Lung (tissue), 16 donors: ENCODE measurements around the gene TMEM14A. TPM values are rescaled to one million over a fixed set of nuclear protein-coding genes. Genes with fewer than 3 reads are reported as not detected.

Experiments
- ATAC-seq: fragments of 200-7000 bp; cut with Tn5 transposase; one replicate; pipeline ENCODE4 v1.9.1; 2020; ENCODE audit warnings: moderate number of reproducible peaks; ENCODE audit not compliant: insufficient read depth, low FRiP score
- DNase-seq, 3 donors: peaks; one replicate each; pipeline ENCODE4 v3.0.0-alpha.2; 2013 to 2017
- H3K27ac ChIP-seq, 2 donors: one replicate each; pipeline ENCODE4 v1.5.1; 2013; ENCODE audit warnings: mild to moderate bottlenecking in 2 of 2, moderate library complexity in 2 of 2, control low read depth in 1 of 2, inconsistent platforms in 1 of 2, low read depth in 1 of 2, low read length in 1 of 2
- H3K27me3 ChIP-seq, 3 donors: one replicate each; pipeline ENCODE4 v1.5.1; 2013; ENCODE audit warnings: low read length in 2 of 3; ENCODE audit not compliant: control insufficient read depth in 3 of 3, insufficient read depth in 3 of 3
- H3K36me3 ChIP-seq, 4 donors: one replicate each; pipeline ENCODE4 v1.5.1; 2013; ENCODE audit warnings: low read length in 4 of 4, mild to moderate bottlenecking in 1 of 4, moderate library complexity in 1 of 4; ENCODE audit not compliant: control insufficient read depth in 4 of 4, insufficient read depth in 4 of 4
- H3K4me1 ChIP-seq, 5 donors: one replicate each; pipeline ENCODE4 v1.5.1; 2013; ENCODE audit warnings: low read length in 5 of 5, mild to moderate bottlenecking in 2 of 5, moderate library complexity in 1 of 5; ENCODE audit not compliant: control insufficient read depth in 5 of 5, insufficient read depth in 5 of 5
- H3K4me3 ChIP-seq: one replicate; pipeline ENCODE4 v1.5.1; 2013; ENCODE audit warnings: mild to moderate bottlenecking, control low read depth, moderate library complexity
- H3K9ac ChIP-seq, 2 donors: one replicate each; pipeline ENCODE4 v1.5.1; 2013; ENCODE audit warnings: low read length in 2 of 2, control low read depth in 1 of 2; ENCODE audit not compliant: insufficient read depth in 1 of 2
- H3K9me3 ChIP-seq, 4 donors: one replicate each; pipeline ENCODE4 v1.5.1; 2013; ENCODE audit warnings: low read length in 3 of 4, mild to moderate bottlenecking in 1 of 4, moderate library complexity in 1 of 4; ENCODE audit not compliant: control insufficient read depth in 4 of 4, insufficient read depth in 3 of 4
- WGBS, 2 donors: extraction: QIAGEN DNeasy Blood & Tissue Kit; methylation state at CpG; one replicate each; pipeline ENCODE4 v1.1.7; 2013; 5-methylcytosine and 5-hydroxymethylcytosine counted together
- long read RNA-seq, 5 donors: transcript quantifications; one replicate each; lab custom pipeline, GENCODE V29; 2026
- polyA plus RNA-seq, 2 donors: library from polyadenylated mRNA; stranded (reverse); fragments of 200-250 nt; gene quantifications; one replicate each; pipeline ENCODE4 v1.2.1, GENCODE V29; 2013
- total RNA-seq, 2 donors: library from RNA; depleted of rRNA in 1 of 2; stranded (reverse); fragments of >200 nt in 1 of 2; gene quantifications; one replicate each; pipeline ENCODE4 v1.2.1, GENCODE V29; 2014 to 2021
- TF ChIP-seq, protein P1 (sequence below): IDR thresholded peaks from 2 replicates; pipeline ENCODE4 v1.5.1; 2012; ENCODE audit warnings: mild to moderate bottlenecking; ENCODE audit errors: control extremely low read depth, extremely low read depth
- donor health status: control.
- donor health status: control.
- donor health status: Bipolar disorder and iron deficiency.
- donor health status: healthy.
- donor health status: DM: yes; HTN: yes; CAD: no.

Gene TMEM14A, protein sequence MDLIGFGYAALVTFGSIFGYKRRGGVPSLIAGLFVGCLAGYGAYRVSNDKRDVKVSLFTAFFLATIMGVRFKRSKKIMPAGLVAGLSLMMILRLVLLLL
- total RNA-seq (10 to 100 TPM; 18.4 to 18.5 TPM), polyA plus RNA-seq (10 to 100 TPM; 14.0 to 16.7 TPM)
- long read RNA-seq, donor 1, transcript TMEM14A-201 (5 exons, 992 nt) = major isoform, 34 of 34 reads
- long read RNA-seq, donor 1, partial matches to known transcripts = 0 of 34 reads
- long read RNA-seq, donor 1, other reads (novel, unspliced or antisense) = 0 of 34 reads
- long read RNA-seq, donor 2, transcript TMEM14A-201 (5 exons, 992 nt) = major isoform, 12 of 12 reads
- long read RNA-seq, donor 2, partial matches to known transcripts = 0 of 12 reads
- long read RNA-seq, donor 2, other reads (novel, unspliced or antisense) = 0 of 12 reads
- long read RNA-seq, donor 3, transcript TMEM14A-201 (5 exons, 992 nt) = major isoform, 18 of 23 reads
- long read RNA-seq, donor 3, partial matches to known transcripts = 5 of 23 reads
- long read RNA-seq, donor 3, other reads (novel, unspliced or antisense) = 0 of 23 reads
- long read RNA-seq, donor 4, transcript TMEM14A-201 (5 exons, 992 nt) = major isoform, 16 of 16 reads
- long read RNA-seq, donor 4, partial matches to known transcripts = 0 of 16 reads
- long read RNA-seq, donor 4, other reads (novel, unspliced or antisense) = 0 of 16 reads
- long read RNA-seq, donor 5, transcript TMEM14A-201 (5 exons, 992 nt) = major isoform, 46 of 70 reads
- long read RNA-seq, donor 5, partial matches to known transcripts = 24 of 70 reads
- long read RNA-seq, donor 5, other reads (novel, unspliced or antisense) = 0 of 70 reads

DNA sequence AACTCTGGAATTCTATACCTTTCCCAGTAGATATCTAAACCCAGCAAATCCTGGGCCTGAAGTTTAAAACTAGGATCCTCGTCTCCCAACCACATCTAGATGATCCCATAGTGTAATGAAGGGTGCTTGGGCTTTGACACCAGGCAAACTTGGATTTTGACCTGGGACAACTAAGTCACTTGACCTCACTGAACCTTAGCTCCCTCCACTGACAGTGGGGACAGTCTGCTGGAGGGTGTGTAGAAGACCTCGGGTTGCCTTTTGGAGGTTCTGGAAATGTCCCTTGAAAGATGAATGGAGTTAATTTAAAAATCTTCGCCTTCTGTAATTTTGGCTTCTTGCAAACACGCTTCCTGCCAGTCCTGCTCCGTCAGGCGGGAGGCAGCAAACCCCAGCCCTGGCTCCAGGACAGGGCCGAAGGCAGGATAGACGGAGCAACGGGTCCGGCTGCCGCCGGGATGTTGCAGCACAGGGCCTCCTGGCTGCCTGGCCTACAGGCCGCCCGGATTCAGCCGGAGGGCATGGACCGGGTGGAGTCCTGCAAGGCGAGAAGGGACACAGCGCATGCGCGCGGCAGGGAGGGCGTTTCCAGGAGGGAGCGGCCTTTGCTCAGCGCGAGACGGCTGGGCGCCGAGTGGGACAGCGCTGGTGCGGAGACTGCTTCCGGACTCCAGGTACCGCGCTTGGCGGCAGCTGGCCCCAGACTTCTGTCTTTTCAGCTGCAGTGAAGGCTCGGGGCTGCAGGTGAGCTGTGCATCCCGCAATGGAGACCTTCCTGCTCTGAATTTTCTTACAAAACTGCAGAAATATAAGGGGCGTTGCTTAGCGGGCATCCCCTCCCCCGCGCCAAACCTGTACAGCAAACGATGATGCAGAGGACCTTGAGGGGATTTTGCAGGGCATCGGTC, at the start of gene TMEM14A:
Gene TMEM14A (plus strand): TSS at position 612 of the 908 bp plus-strand sequence. CDS start 5,990 bp downstream, outside the sequence.
- WGBS, 2 donors = 3 to 4% methylated on average over 41 to 42 of the region's 42 CpGs
- DNase-seq = peak; percentile 93 to 95 (median 93)
- TF ChIP-seq, protein P1, sequence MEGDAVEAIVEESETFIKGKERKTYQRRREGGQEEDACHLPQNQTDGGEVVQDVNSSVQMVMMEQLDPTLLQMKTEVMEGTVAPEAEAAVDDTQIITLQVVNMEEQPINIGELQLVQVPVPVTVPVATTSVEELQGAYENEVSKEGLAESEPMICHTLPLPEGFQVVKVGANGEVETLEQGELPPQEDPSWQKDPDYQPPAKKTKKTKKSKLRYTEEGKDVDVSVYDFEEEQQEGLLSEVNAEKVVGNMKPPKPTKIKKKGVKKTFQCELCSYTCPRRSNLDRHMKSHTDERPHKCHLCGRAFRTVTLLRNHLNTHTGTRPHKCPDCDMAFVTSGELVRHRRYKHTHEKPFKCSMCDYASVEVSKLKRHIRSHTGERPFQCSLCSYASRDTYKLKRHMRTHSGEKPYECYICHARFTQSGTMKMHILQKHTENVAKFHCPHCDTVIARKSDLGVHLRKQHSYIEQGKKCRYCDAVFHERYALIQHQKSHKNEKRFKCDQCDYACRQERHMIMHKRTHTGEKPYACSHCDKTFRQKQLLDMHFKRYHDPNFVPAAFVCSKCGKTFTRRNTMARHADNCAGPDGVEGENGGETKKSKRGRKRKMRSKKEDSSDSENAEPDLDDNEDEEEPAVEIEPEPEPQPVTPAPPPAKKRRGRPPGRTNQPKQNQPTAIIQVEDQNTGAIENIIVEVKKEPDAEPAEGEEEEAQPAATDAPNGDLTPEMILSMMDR = no peak
- peak; percentile 100 for ATAC-seq
- Histone ChIP-seq H3K9me3 (no peaks in the 10 kb centered on the region), H3K9ac (peak within 1 kb of the TSS in 1 of 2 donors; percentile 77), H3K4me1 (peaks cover 0 to 15% (median 8%) of the 10 kb centered on the region in 5 donors), H3K4me3 (peak within 1 kb of the TSS; percentile 57), H3K27me3 (no peaks in the 10 kb centered on the region), H3K27ac (peak within 1 kb of the TSS in 1 of 2 donors; percentile 63), H3K36me3 (peaks cover 0 to 2% (median 0%) of the 10 kb centered on the region in 4 donors)

DNA sequence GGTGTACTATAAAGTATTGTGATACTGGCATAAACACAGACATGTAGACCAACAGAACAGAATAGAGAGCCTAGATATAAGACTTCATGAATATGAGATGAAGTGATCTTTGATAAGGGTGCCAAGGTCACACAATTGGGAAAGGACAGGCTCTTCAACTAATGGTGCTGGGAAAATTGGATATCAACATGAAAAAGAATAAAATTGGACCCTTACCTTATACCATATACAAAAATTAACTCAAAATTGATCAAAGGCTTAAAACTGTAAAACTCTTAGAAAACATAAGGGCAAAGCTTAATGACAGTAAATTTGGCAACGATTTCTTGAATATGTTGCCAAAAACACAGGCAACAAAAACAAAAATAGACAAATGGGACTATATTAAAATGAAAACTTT, 49.3 kb upstream of the TMEM14A start:
- DNase-seq (peak in 2 of 3 donors; percentile 67 to 78), ATAC-seq (no peak)
- H3K36me3 ChIP-seq = no peaks in the 10 kb centered on the region
- H3K27ac ChIP-seq = no peak overlapping the region
- no peak overlapping the region for H3K4me3 ChIP-seq
- WGBS, 2 donors = 62 to 84% methylated on average over 1 of the region's 1 CpG
- no peaks in the 10 kb centered on the region for H3K9me3 ChIP-seq
- TF ChIP-seq, protein P1 = no peak
- no peak overlapping the region for H3K9ac ChIP-seq
- peaks cover 0 to 23% (median 0%) of the 10 kb centered on the region in 5 donors for H3K4me1 ChIP-seq
- H3K27me3 ChIP-seq = no peaks in the 10 kb centered on the region

DNA sequence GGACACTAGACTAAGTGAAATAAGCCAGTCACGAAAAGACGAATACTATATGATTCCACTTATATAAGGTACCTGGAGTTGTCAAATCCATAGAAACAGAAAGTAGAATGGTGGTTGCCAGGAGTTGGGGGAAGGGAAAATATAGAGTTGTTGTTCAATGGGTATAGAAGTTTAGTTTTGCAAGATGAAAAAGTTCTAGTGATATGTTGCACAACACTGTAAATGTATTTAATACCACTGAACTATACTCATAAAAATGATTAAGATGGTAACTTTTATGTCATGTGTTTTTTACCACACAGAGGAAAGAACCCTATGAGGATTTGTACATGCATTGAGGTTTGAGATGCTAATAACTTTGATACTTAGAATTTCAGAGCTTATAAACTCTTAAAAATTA, 48.1 kb upstream of the TMEM14A start:
- Histone ChIP-seq H3K9me3 (no peaks in the 10 kb centered on the region), H3K36me3 (no peaks in the 10 kb centered on the region), H3K4me1 (peaks cover 0 to 14% (median 0%) of the 10 kb centered on the region in 5 donors), H3K27ac (no peak overlapping the region), H3K4me3 (no peak overlapping the region), H3K9ac (no peak overlapping the region), H3K27me3 (no peaks in the 10 kb centered on the region)
- TF ChIP-seq, protein P1 = no peak
- WGBS, 2 donors = 71 to 79% methylated on average over 2 of the region's 2 CpGs
- no peak for ATAC-seq
- DNase-seq = no peak
